ENCODE measurements around the gene GRID1.

- TF ChIP-seq POLR2AphosphoS5 (IDR thresholded peaks at IDR 0.05), result no peak
- TF ChIP-seq POLR2A (IDR thresholded peaks at IDR 0.05), result no peak
Observed at GRCh38 chr10:86079088-86079487, 287.5 kb downstream of the GRID1 start.

Measured in breast epithelium (tissue), 3 donors.